B cell (primary cell): ENCODE data around the gene HMOX1. TPM values are rescaled to one million over a fixed set of nuclear protein-coding genes. Genes with fewer than 3 reads are reported as not detected.

Experiments used
- ATAC-seq: fragments of 200-7000 bp; cut with Tn5 transposase; one replicate; pipeline ENCODE4 v1.10.0; 2021; ENCODE audit warnings: low read depth, mild to moderate bottlenecking, moderate number of reproducible peaks, moderate library complexity
- CTCF ChIA-PET: fragments of 350-600 bp; sonication (Branson Sonifier 250); formaldehyde crosslinking; loops from one replicate; lab custom pipeline; 2021; ENCODE audit warnings: antibody characterized with exemption, inconsistent platforms; lab: Charles Lee
- POLR2A ChIA-PET: fragments of 350-600 bp; sonication (Branson Sonifier 250); formaldehyde crosslinking; loops from one replicate; lab custom pipeline; 2021; ENCODE audit warnings: antibody characterized with exemption; lab: Charles Lee
- DNase-seq: peaks from one replicate; pipeline ENCODE4 v3.0.0; 2013
- H2AFZ ChIP-seq: 2 replicates; pipeline ENCODE4 v1.6.1; 2012; ENCODE audit warnings: mild to moderate bottlenecking, low read depth, low read length; ENCODE audit not compliant: insufficient read depth, poor library complexity, severe bottlenecking
- H3K27ac ChIP-seq, 2 donors: 1 replicate in 1 of 2; 2 replicates in 1 of 2; pipeline ENCODE4 v1.5.1; 2012 to 2013; ENCODE audit warnings: low read length in 2 of 2, mild to moderate bottlenecking in 2 of 2, moderate library complexity in 1 of 2
- H3K27me3 ChIP-seq, 4 experiments: fragments of 200-600 bp in 1 of 4; sonication (generic) in 1 of 4; replicated peaks in 1 of 4; 1 replicate in 2 of 4; 2 replicates in 2 of 4; pipeline versions ENCODE4 v1.6.1 to v1.7.0; 2013 to 2016; ENCODE audit warnings: low read length in 3 of 4, mild to moderate bottlenecking in 2 of 4, mixed read lengths in 1 of 4, moderate library complexity in 1 of 4; ENCODE audit not compliant: insufficient read depth in 4 of 4, control insufficient read depth in 3 of 4; ENCODE audit errors: control extremely low read depth in 1 of 4
- H3K36me3 ChIP-seq, 2 experiments: replicated peaks in 1 of 2; 1 replicate in 1 of 2; 2 replicates in 1 of 2; pipeline versions ENCODE4 v1.6.1 to v1.7.1; 2013; ENCODE audit warnings: low read length in 1 of 2; ENCODE audit not compliant: insufficient read depth in 2 of 2, control insufficient read depth in 1 of 2; ENCODE audit errors: control extremely low read depth in 1 of 2, extremely low read depth in 1 of 2
- H3K4me1 ChIP-seq, 2 donors: fragments of 200-600 bp in 1 of 2; sonication (generic) in 1 of 2; 1 replicate in 1 of 2; 2 replicates in 1 of 2; pipeline versions ENCODE4 v1.5.1 to v1.6.1; 2013 to 2017; ENCODE audit warnings: low read length in 2 of 2; ENCODE audit not compliant: control insufficient read depth in 2 of 2, insufficient read depth in 2 of 2
- H3K4me2 ChIP-seq: replicated peaks from 2 replicates; pipeline ENCODE3; 2012; ENCODE audit warnings: mild to moderate bottlenecking, low read depth, low read length; ENCODE audit not compliant: poor library complexity, severe bottlenecking
- H3K4me3 ChIP-seq, 5 experiments: fragments of 200-600 bp in 1 of 5; sonication (generic) in 1 of 5; 1 replicate in 3 of 5; 2 replicates in 2 of 5; pipeline versions ENCODE4 v1.5.1 to v1.7.0; 2011 to 2016; ENCODE audit warnings: low read length in 4 of 5, mild to moderate bottlenecking in 4 of 5, low read depth in 2 of 5, control low read depth in 1 of 5, moderate library complexity in 1 of 5; ENCODE audit not compliant: insufficient read depth in 1 of 5; ENCODE audit errors: control extremely low read depth in 1 of 5, extremely low read depth in 1 of 5
- H3K79me2 ChIP-seq: fragments of 200-600 bp; sonication (generic); one replicate; pipeline ENCODE4 v1.6.0; 2016; ENCODE audit warnings: low read length; ENCODE audit not compliant: control insufficient read depth, insufficient read depth
- H3K9ac ChIP-seq: fragments of 200-600 bp; sonication (generic); 2 replicates; pipeline ENCODE4 v1.6.1; 2017; ENCODE audit warnings: mild to moderate bottlenecking, low read length, moderate library complexity
- H3K9me3 ChIP-seq, 3 donors: one replicate each; pipeline versions ENCODE4 v1.6.1 to v1.7.1; 2013; ENCODE audit warnings: low read length in 2 of 3; ENCODE audit not compliant: control insufficient read depth in 2 of 3, insufficient read depth in 1 of 3; ENCODE audit errors: control extremely low read depth in 1 of 3
- H4K20me1 ChIP-seq: 2 replicates; pipeline ENCODE4 v1.6.0; 2012; ENCODE audit warnings: mild to moderate bottlenecking, low read length; ENCODE audit not compliant: insufficient read depth, control insufficient read depth, poor library complexity, severe bottlenecking
- H3K27ac Mint-ChIP-seq: one replicate; pipeline ENCODE4 v1.8.0; 2021; ENCODE audit warnings: mixed read lengths
- H3K27me3 Mint-ChIP-seq: one replicate; pipeline ENCODE4 v1.8.0; 2021; ENCODE audit warnings: mixed read lengths
- H3K4me1 Mint-ChIP-seq: one replicate; pipeline ENCODE4 v1.8.0; 2021; ENCODE audit warnings: mixed read lengths
- H3K4me3 Mint-ChIP-seq: one replicate; pipeline ENCODE4 v1.8.0; 2021; ENCODE audit warnings: mixed read lengths
- H3K9me3 Mint-ChIP-seq: one replicate; pipeline ENCODE4 v1.8.0; 2022; ENCODE audit warnings: mixed read lengths; ENCODE audit not compliant: insufficient read depth
- CTCF ChIP-seq: fragments of 200-600 bp; IDR thresholded peaks from one replicate; pipeline ENCODE4 v1.8.0; 2022; ENCODE audit warnings: antibody characterized with exemption, mild to moderate bottlenecking
- EZH2 ChIP-seq: IDR thresholded peaks from 2 replicates; pipeline ENCODE4 v1.6.1; 2012; ENCODE audit warnings: borderline replicate concordance, low read depth, mild to moderate bottlenecking, moderate library complexity, low read length; ENCODE audit not compliant: insufficient read depth, poor library complexity, severe bottlenecking
- WGBS: methylation state at CpG from one replicate; pipeline ENCODE4 v1.1.5; 2013; ENCODE audit warnings: missing lambda C conversion rate; ENCODE audit not compliant: insufficient coverage; 5-methylcytosine and 5-hydroxymethylcytosine counted together
- intact Hi-C: fragments of 100-400 bp; cut with micrococcal nuclease; formaldehyde crosslinking; loops from one replicate; pipeline ENCODE4 v1.10.0; 2022
- polyA plus RNA-seq: library from polyadenylated mRNA; depleted of rRNA; stranded (reverse); fragments of >200 nt; gene quantifications from 2 replicates; pipeline ENCODE4 v1.2.3, GENCODE V29; 2012
- total RNA-seq, 2 donors: library from RNA; stranded (reverse); fragments of 120-200 nt in 1 of 2; gene quantifications; 1 replicate in 1 of 2; 2 replicates in 1 of 2; pipeline versions ENCODE4 v1.2.3 to v1.2.4, GENCODE V29; 2013 to 2022

The HMOX1 gene
- total and polyA plus RNA-seq, 2 donors (not counting 1 experiment from before 2014, with no cell fraction given) = 9.4 to 21.9 TPM

- H3K9me3 Mint-ChIP-seq = no peaks in the 10 kb centered on the region
- H3K9ac ChIP-seq = no peak overlapping the region
- no peak overlapping the region for H2AFZ ChIP-seq
- H3K4me2 ChIP-seq = no peak overlapping the region
- H3K27ac ChIP-seq = no peak overlapping the region
- CTCF ChIA-PET = interaction anchor here (0.7 kb wide), 1 partner anchor 13 kb away, joined by 3 read pairs; no protein-coding TSS in a partner anchor
- no peak overlapping the region for H3K4me3 ChIP-seq
- no peaks in the 10 kb centered on the region for H3K27me3 Mint-ChIP-seq
- ATAC-seq (no peak), DNase-seq (no peak)
- no peak overlapping the region for H3K4me3 Mint-ChIP-seq
- intact Hi-C loops = no loop called here
- peaks cover 0 to 13% (median 2%) of the 10 kb centered on the region in 4 experiments for H3K27me3 ChIP-seq
- H4K20me1 ChIP-seq = no peaks in the 10 kb centered on the region
- no peak for TF ChIP-seq EZH2
- no peak for TF ChIP-seq CTCF
- H3K79me2 ChIP-seq = no peaks in the 10 kb centered on the region
- H3K4me1 ChIP-seq = peaks cover 14 to 22% of the 10 kb centered on the region in 2 donors
- H3K4me1 Mint-ChIP-seq = peaks cover 28% of the 10 kb centered on the region
- no peak overlapping the region for H3K27ac Mint-ChIP-seq
- WGBS = 88% methylated on average over 2 of the region's 4 CpGs
- POLR2A ChIA-PET = interaction anchor here (0.6 to 1.3 kb wide), 2 partner anchors 8 to 13 kb away, joined by 3 to 4 read pairs; no protein-coding TSS in a partner anchor
- H3K9me3 ChIP-seq = no peaks in the 10 kb centered on the region
- H3K36me3 ChIP-seq = peaks cover 0 to 6% of the 10 kb centered on the region in 2 experiments
These were observed 3.6 kb downstream of the HMOX1 start for GRCh38 chr22:35384527-35384926.

- H2AFZ ChIP-seq = no peak overlapping the region
- intact Hi-C loops = no loop called here
- CTCF ChIA-PET = interaction anchor here (0.7 to 2.2 kb wide), 3 partner anchors 12 to 34 kb away, joined by 3 to 6 read pairs (median 3); no protein-coding TSS in a partner anchor
These were observed 4.2 kb downstream of the HMOX1 start for GRCh38 chr22:35384975-35385588.

More at GRCh38 chr22:35384975-35385588, 4.2 kb downstream of the HMOX1 start:
- no peaks in the 10 kb centered on the region for H3K79me2 ChIP-seq
- no peaks in the 10 kb centered on the region for H3K9me3 Mint-ChIP-seq
- H3K4me2 ChIP-seq = no peak overlapping the region
- H3K4me1 ChIP-seq = peaks cover 14 to 22% of the 10 kb centered on the region in 2 donors
- no peak for DNase-seq
- H3K9ac ChIP-seq = no peak overlapping the region
- no peak for TF ChIP-seq CTCF
- no peak overlapping the region for H3K4me3 Mint-ChIP-seq
- peaks cover 0 to 13% (median 2%) of the 10 kb centered on the region in 4 experiments for H3K27me3 ChIP-seq
- H3K27ac ChIP-seq = no peak overlapping the region
- peaks cover 25% of the 10 kb centered on the region for H3K4me1 Mint-ChIP-seq
- H3K27ac Mint-ChIP-seq = no peak overlapping the region
- no peaks in the 10 kb centered on the region for H4K20me1 ChIP-seq
- no peak overlapping the region for H3K4me3 ChIP-seq
- no peak for ATAC-seq
- no peaks in the 10 kb centered on the region for H3K9me3 ChIP-seq
- POLR2A ChIA-PET = interaction anchor here (0.7 to 1.3 kb wide), 2 partner anchors 9 to 13 kb away, joined by 3 to 4 read pairs; no protein-coding TSS in a partner anchor
- peaks cover 0 to 9% of the 10 kb centered on the region in 2 experiments for H3K36me3 ChIP-seq
- WGBS = no CpG with 5 or more reads among the region's 6 CpGs
- no peaks in the 10 kb centered on the region for H3K27me3 Mint-ChIP-seq
